GM12878 (cell line): ENCODE measurements around the gene NDUFS6.

Source experiments
- CREB1 ChIP-seq: IDR thresholded peaks from 2 replicates; pipeline ENCODE4 v1.6.1; 2012; ENCODE audit warnings: low read depth, mild to moderate bottlenecking, inconsistent platforms
- SMAD1 ChIP-seq: fragments of 450-650 bp; IDR thresholded peaks from 2 replicates; pipeline ENCODE4 v1.6.1; 2018; ENCODE audit warnings: mild to moderate bottlenecking, low read depth; ENCODE audit not compliant: partially characterized antibody
- SP1 ChIP-seq: IDR thresholded peaks from one replicate; pipeline ENCODE4 v1.6.1; 2011; ENCODE audit warnings: low read depth, low read length
- ZBTB33 ChIP-seq: fragments of 450-650 bp; IDR thresholded peaks from 2 replicates; pipeline ENCODE4 v1.6.1; 2017; ENCODE audit warnings: mild to moderate bottlenecking

GRCh38 chr5:1814183-1815020 is 13.2 kb downstream of the NDUFS6 start:
- TF ChIP-seq SP1 (no peak), SMAD1 (no peak), CREB1 (no peak), ZBTB33 (no peak)
